ENCODE measurements around the gene FGD6.

The FGD6 gene

GRCh38 chr12:95231190-95231589 lies 13.9 kb upstream of the FGD6 start:
- Histone ChIP-seq H3K36me3 (ENCODE audit: control insufficient read depth, insufficient read depth, low read length, severe bottlenecking) (no peaks in the 10 kb centered on the region), H3K4me3 (ENCODE audit: low read length) (no peak overlapping the region)

GRCh38 chr12:95230313-95230712 lies 13.0 kb upstream of the FGD6 start:
- no peaks in the 10 kb centered on the region for H3K9me3 ChIP-seq (ENCODE audit: control insufficient read depth, low read length)

More at GRCh38 chr12:95231190-95231589, 13.9 kb upstream of the FGD6 start:
- H3K9ac ChIP-seq (ENCODE audit: low read length): no peak overlapping the region
- no peaks in the 10 kb centered on the region for H3K27me3 ChIP-seq (replicated peaks; ENCODE audit: control insufficient read depth, insufficient read depth, low read length)
- no peaks in the 10 kb centered on the region for H3K9me3 ChIP-seq (ENCODE audit: control insufficient read depth, low read length)
- peaks cover 4% of the 10 kb centered on the region for H3K4me1 ChIP-seq (ENCODE audit: control insufficient read depth, insufficient read depth, low read length)
- DNase-seq (ENCODE audit: low read depth): peak; percentile 22

GRCh38 chr12:95229636-95230035 lies 12.4 kb upstream of the FGD6 start:
- peaks cover 7% of the 10 kb centered on the region for H3K4me1 ChIP-seq (ENCODE audit: control insufficient read depth, insufficient read depth, low read length)
- no peaks in the 10 kb centered on the region for H3K27me3 ChIP-seq (replicated peaks; ENCODE audit: control insufficient read depth, insufficient read depth, low read length)
- no peak for DNase-seq (ENCODE audit: low read depth)
- H3K36me3 ChIP-seq (ENCODE audit: control insufficient read depth, insufficient read depth, low read length, severe bottlenecking): peaks cover 4% of the 10 kb centered on the region
- no peak overlapping the region for H3K4me3 ChIP-seq (ENCODE audit: low read length)
- no peak overlapping the region for H3K9ac ChIP-seq (ENCODE audit: low read length)
- no peaks in the 10 kb centered on the region for H3K9me3 ChIP-seq (ENCODE audit: control insufficient read depth, low read length)

More at GRCh38 chr12:95230313-95230712, 13.0 kb upstream of the FGD6 start:
- no peaks in the 10 kb centered on the region for H3K27me3 ChIP-seq (replicated peaks; ENCODE audit: control insufficient read depth, insufficient read depth, low read length)
- peaks cover 4% of the 10 kb centered on the region for H3K4me1 ChIP-seq (ENCODE audit: control insufficient read depth, insufficient read depth, low read length)
- H3K9ac ChIP-seq (ENCODE audit: low read length): no peak overlapping the region
- no peak for DNase-seq (ENCODE audit: low read depth)
- H3K4me3 ChIP-seq (ENCODE audit: low read length): no peak overlapping the region
- peaks cover 4% of the 10 kb centered on the region for H3K36me3 ChIP-seq (ENCODE audit: control insufficient read depth, insufficient read depth, low read length, severe bottlenecking)

DNA sequence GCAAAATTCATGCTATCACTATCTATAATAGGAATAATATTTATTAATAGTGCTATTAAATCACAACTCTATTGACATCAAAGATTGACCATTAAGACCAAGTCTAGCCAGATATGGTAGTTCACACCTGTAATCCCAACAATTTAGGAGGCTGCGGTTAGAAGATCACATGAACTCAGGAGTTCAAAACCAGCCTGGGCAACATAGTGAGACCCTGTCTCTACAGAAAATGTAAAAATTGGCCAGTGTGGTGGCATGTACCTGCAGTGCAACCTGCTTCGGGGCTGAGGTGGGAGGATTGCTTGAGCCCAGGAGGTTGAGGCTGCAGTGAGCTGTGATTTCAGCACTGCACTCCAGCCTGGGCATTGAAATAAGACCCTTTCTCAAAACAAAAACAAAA lies 11.3 kb upstream of the FGD6 start:
- DNase-seq (ENCODE audit: low read depth): no peak
- Histone ChIP-seq H3K4me1 (ENCODE audit: control insufficient read depth, insufficient read depth, low read length) (peaks cover 12% of the 10 kb centered on the region), H3K9ac (ENCODE audit: low read length) (no peak overlapping the region), H3K9me3 (ENCODE audit: control insufficient read depth, low read length) (no peaks in the 10 kb centered on the region), H3K27me3 (replicated peaks; ENCODE audit: control insufficient read depth, insufficient read depth, low read length) (no peaks in the 10 kb centered on the region), H3K4me3 (ENCODE audit: low read length) (no peak overlapping the region), H3K36me3 (ENCODE audit: control insufficient read depth, insufficient read depth, low read length, severe bottlenecking) (peaks cover 9% of the 10 kb centered on the region)

DNA sequence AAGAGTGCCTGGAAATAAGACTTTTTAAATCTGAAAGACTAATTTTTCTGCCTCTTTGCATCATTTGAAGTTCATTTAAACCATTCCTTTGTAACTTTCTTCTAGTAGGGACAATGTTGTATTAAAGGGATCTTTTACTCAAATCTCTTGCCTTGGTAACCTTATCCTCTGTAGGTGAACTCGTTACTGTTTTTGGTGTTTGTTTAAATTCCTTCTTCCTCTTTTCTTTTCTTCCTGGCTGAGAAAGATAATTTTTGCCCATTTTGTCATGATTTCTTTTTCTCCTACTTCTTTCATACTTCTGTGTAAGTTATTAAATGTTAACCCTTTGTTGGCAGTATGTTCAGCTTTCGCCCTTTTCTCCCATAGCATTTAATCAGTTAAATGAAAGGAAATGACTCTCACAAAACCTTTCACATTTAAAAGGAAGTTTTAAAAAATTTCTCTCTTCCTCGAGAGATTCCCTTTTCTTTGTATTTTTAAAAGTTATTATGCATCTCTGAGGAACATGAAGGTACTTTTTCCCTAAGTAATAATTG lies 10.6 kb upstream of the FGD6 start:
- H3K9ac ChIP-seq (ENCODE audit: low read length): no peak overlapping the region
- H3K36me3 ChIP-seq (ENCODE audit: control insufficient read depth, insufficient read depth, low read length, severe bottlenecking): peaks cover 9% of the 10 kb centered on the region
- no peaks in the 10 kb centered on the region for H3K9me3 ChIP-seq (ENCODE audit: control insufficient read depth, low read length)
- H3K4me1 ChIP-seq (ENCODE audit: control insufficient read depth, insufficient read depth, low read length): peaks cover 12% of the 10 kb centered on the region
- no peaks in the 10 kb centered on the region for H3K27me3 ChIP-seq (replicated peaks; ENCODE audit: control insufficient read depth, insufficient read depth, low read length)
- DNase-seq (ENCODE audit: low read depth): no peak
- no peak overlapping the region for H3K4me3 ChIP-seq (ENCODE audit: low read length)

DNA sequence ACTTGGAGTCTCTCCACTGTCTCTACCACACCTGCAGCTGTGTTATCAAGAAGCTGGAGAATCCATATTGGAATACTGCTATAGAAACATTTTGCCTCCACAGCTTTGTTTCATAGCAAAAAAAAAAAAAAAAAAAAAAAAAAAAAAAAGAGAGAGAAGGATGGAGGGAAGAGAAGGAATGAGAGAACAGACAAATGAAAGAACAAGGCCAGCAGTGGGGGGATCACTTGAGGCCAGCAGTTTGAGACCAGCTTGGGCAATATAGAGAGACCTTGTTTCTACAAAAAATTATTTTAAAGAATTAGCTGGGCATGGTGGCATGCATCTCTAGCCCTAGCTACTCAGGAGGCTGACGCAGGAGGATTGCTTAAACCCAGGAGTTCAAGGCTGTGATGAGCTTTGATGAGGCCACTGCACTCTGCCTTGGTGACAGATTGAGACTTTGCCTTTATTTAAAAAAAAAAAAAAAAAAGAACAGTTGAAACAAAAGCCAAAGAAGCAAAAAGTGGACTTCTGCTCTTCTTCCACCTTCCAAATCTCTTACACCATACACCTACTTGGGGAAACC lies 8.5 kb upstream of the FGD6 start:
- no peak for DNase-seq (ENCODE audit: low read depth)
- Histone ChIP-seq H3K4me3 (ENCODE audit: low read length) (no peak overlapping the region), H3K9ac (ENCODE audit: low read length) (no peak overlapping the region), H3K9me3 (ENCODE audit: control insufficient read depth, low read length) (no peaks in the 10 kb centered on the region), H3K36me3 (ENCODE audit: control insufficient read depth, insufficient read depth, low read length, severe bottlenecking) (peaks cover 9% of the 10 kb centered on the region), H3K4me1 (ENCODE audit: control insufficient read depth, insufficient read depth, low read length) (peaks cover 8% of the 10 kb centered on the region), H3K27me3 (replicated peaks; ENCODE audit: control insufficient read depth, insufficient read depth, low read length) (no peaks in the 10 kb centered on the region)

DNA sequence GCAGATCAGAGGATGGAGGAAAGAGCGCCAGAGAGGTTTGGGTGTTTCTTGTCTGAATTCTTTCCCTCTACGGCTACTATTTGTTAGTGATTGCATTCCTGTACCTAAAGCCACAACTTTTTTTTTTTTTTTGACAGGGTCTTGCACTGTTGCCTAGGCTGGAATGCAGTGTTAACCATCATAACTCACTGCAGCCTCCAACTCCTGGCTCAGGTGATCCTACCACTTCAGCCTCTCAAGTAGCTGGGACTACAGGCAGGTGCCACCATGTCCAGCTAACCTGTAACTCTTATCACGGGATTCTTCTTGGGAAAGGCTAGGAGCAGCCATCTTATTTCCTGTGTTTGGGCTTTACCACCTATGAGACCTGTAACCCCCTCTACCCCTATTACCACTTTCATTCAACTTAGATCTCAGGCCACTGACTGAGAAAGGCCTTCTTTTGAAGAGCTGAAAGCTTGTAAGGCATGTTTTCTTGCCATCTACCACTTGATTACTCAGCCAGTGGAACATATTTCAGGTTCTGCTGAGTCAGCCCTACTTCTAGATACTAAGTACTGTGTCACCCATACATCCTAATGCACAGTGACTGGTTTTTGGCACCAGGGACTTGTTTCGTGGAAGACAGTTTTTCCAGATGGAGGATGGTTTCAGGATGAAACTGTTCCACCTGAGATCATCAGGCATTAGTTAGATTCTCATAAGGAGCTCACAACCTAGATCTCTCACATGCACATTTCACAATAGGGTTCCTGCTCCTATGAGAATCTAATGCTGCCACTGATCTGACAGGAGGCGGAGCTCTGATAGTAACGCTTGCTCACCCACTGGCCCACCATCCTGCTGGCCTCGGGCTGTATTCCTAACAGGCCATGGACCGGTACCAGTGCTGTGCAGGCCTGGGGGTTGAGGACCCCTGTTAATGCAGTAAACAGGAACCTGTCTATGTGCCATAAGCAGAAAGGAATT lies 7.2 kb upstream of the FGD6 start:
- H3K4me3 ChIP-seq (ENCODE audit: low read length): no peak overlapping the region
- H3K9ac ChIP-seq (ENCODE audit: low read length): no peak overlapping the region
- H3K27me3 ChIP-seq (replicated peaks; ENCODE audit: control insufficient read depth, insufficient read depth, low read length): no peaks in the 10 kb centered on the region
- DNase-seq (ENCODE audit: low read depth): peak; percentile 62
- no peaks in the 10 kb centered on the region for H3K9me3 ChIP-seq (ENCODE audit: control insufficient read depth, low read length)
- H3K36me3 ChIP-seq (ENCODE audit: control insufficient read depth, insufficient read depth, low read length, severe bottlenecking): peaks cover 9% of the 10 kb centered on the region
- peaks cover 10% of the 10 kb centered on the region for H3K4me1 ChIP-seq (ENCODE audit: control insufficient read depth, insufficient read depth, low read length)

- Histone ChIP-seq H3K36me3 (ENCODE audit: control insufficient read depth, insufficient read depth, low read length, severe bottlenecking) (peaks cover 5% of the 10 kb centered on the region), H3K4me3 (ENCODE audit: low read length) (no peak overlapping the region), H3K9ac (ENCODE audit: low read length) (no peak overlapping the region), H3K27me3 (replicated peaks; ENCODE audit: control insufficient read depth, insufficient read depth, low read length) (no peaks in the 10 kb centered on the region), H3K4me1 (ENCODE audit: control insufficient read depth, insufficient read depth, low read length) (peaks cover 24% of the 10 kb centered on the region), H3K9me3 (ENCODE audit: control insufficient read depth, low read length) (no peaks in the 10 kb centered on the region)
- no peak for DNase-seq (ENCODE audit: low read depth)
Measured at GRCh38 chr12:95220726-95221125, 3.5 kb upstream of the FGD6 start.

DNA sequence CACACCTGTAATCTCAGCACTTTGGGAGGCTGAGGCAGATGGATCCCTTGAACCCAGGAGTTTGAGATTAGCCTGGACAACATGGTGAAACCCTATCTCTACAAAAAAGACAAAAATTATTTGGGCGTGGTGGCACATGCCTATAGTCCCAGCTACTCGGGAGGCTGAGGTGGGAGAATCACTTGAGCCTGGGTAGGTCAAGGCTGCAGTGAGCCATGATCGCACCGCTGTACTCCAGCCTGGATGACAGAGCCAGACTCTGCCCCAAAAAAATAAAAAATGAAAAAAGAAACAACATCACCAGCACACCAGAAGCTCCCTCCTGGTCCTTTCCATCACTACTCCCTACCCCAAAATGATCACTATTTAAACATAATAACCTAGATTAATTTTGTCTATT lies 2.9 kb upstream of the FGD6 start:
- Histone ChIP-seq H3K36me3 (ENCODE audit: control insufficient read depth, insufficient read depth, low read length, severe bottlenecking) (peaks cover 5% of the 10 kb centered on the region), H3K27me3 (replicated peaks; ENCODE audit: control insufficient read depth, insufficient read depth, low read length) (no peaks in the 10 kb centered on the region), H3K9ac (ENCODE audit: low read length) (no peak overlapping the region), H3K4me1 (ENCODE audit: control insufficient read depth, insufficient read depth, low read length) (peaks cover 29% of the 10 kb centered on the region), H3K9me3 (ENCODE audit: control insufficient read depth, low read length) (no peaks in the 10 kb centered on the region), H3K4me3 (ENCODE audit: low read length) (no peak overlapping the region)
- no peak for DNase-seq (ENCODE audit: low read depth)

GRCh38 chr12:95218150-95219133 lies 1.2 kb upstream of the FGD6 start:
- no peaks in the 10 kb centered on the region for H3K36me3 ChIP-seq (ENCODE audit: control insufficient read depth, insufficient read depth, low read length, severe bottlenecking)
- DNase-seq (ENCODE audit: low read depth): peak; percentile 83
- H3K9me3 ChIP-seq (ENCODE audit: control insufficient read depth, low read length): no peaks in the 10 kb centered on the region
- no peaks in the 10 kb centered on the region for H3K27me3 ChIP-seq (replicated peaks; ENCODE audit: control insufficient read depth, insufficient read depth, low read length)
- peaks cover 22% of the 10 kb centered on the region for H3K4me1 ChIP-seq (ENCODE audit: control insufficient read depth, insufficient read depth, low read length)
- H3K9ac ChIP-seq (ENCODE audit: low read length): peak overlapping the region; percentile 99
- H3K4me3 ChIP-seq (ENCODE audit: low read length): peak overlapping the region; percentile 100
